Chondrocyte (in vitro differentiated cells): Measurements from ENCODE around the gene SFXN4. TPM values are rescaled to one million over a fixed set of nuclear protein-coding genes. Genes with fewer than 3 reads are reported as not detected.

Experiments used
- DNase-seq: peaks from one replicate; pipeline ENCODE4 v3.0.0; 2021; ENCODE audit warnings: mixed read lengths, low spot score
- H3K27ac Mint-ChIP-seq: one replicate; pipeline ENCODE4 v1.8.0; 2021; ENCODE audit warnings: mild to moderate bottlenecking, moderate library complexity, mixed read lengths; ENCODE audit not compliant: unreplicated experiment
- H3K27me3 Mint-ChIP-seq: 2 replicates; pipeline ENCODE4 v1.8.0; 2021; ENCODE audit warnings: low read depth, mixed read lengths
- H3K36me3 Mint-ChIP-seq: 2 replicates; pipeline ENCODE4 v1.8.0; 2021; ENCODE audit warnings: low read depth, mixed read lengths
- H3K4me1 Mint-ChIP-seq: 2 replicates; pipeline ENCODE4 v1.8.0; 2021; ENCODE audit warnings: low read depth, mild to moderate bottlenecking, mixed read lengths
- H3K4me3 Mint-ChIP-seq: one replicate; pipeline ENCODE4 v1.8.0; 2021; ENCODE audit warnings: mild to moderate bottlenecking, moderate library complexity, mixed read lengths; ENCODE audit not compliant: unreplicated experiment
- H3K9me3 Mint-ChIP-seq: 2 replicates; pipeline ENCODE4 v1.8.0; 2021; ENCODE audit warnings: low read depth, mixed read lengths
- total RNA-seq: library from RNA; stranded (reverse); gene quantifications from 3 replicates; pipeline ENCODE4 v1.2.1, GENCODE V29; 2021
- TF ChIP-seq, protein P1 (sequence below): fragments of 200-600 bp; sonication (generic); IDR thresholded peaks from 2 replicates; pipeline ENCODE4 v1.5.0; 2021; ENCODE audit warnings: antibody characterized with exemption, mild to moderate bottlenecking, moderate library complexity

Gene SFXN4
- total RNA-seq, 1 donor from 2014 or later, result 13.9 TPM

DNA sequence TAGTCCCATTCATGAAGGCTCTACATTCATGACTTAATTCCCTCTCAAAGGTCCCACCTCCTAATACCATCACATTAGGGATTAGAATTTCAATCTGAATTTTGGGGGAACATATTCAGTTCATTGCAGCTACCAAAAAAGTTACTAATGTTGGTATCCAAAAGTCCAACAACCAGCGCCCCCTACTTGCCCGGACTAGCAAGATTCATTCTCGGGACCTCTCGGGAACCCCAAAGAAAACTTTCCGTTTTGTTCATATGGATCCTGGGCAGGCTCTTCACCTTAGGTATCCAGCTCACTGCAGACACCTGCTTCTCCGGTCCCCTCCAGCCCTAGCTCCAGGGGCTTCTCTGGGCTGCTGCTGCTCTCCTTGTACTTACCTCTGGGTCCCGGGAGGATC, 32.9 kb upstream of the SFXN4 start:
- peaks cover 7% of the 10 kb centered on the region for H3K4me1 Mint-ChIP-seq
- H3K4me3 Mint-ChIP-seq, result no peak overlapping the region
- no peak for DNase-seq
- H3K27ac Mint-ChIP-seq, result no peak overlapping the region
- TF ChIP-seq, protein P1, sequence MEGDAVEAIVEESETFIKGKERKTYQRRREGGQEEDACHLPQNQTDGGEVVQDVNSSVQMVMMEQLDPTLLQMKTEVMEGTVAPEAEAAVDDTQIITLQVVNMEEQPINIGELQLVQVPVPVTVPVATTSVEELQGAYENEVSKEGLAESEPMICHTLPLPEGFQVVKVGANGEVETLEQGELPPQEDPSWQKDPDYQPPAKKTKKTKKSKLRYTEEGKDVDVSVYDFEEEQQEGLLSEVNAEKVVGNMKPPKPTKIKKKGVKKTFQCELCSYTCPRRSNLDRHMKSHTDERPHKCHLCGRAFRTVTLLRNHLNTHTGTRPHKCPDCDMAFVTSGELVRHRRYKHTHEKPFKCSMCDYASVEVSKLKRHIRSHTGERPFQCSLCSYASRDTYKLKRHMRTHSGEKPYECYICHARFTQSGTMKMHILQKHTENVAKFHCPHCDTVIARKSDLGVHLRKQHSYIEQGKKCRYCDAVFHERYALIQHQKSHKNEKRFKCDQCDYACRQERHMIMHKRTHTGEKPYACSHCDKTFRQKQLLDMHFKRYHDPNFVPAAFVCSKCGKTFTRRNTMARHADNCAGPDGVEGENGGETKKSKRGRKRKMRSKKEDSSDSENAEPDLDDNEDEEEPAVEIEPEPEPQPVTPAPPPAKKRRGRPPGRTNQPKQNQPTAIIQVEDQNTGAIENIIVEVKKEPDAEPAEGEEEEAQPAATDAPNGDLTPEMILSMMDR, result peak; percentile 62
- H3K9me3 Mint-ChIP-seq, result no peaks in the 10 kb centered on the region
- H3K36me3 Mint-ChIP-seq, result no peaks in the 10 kb centered on the region
- H3K27me3 Mint-ChIP-seq, result peaks cover 9% of the 10 kb centered on the region

DNA sequence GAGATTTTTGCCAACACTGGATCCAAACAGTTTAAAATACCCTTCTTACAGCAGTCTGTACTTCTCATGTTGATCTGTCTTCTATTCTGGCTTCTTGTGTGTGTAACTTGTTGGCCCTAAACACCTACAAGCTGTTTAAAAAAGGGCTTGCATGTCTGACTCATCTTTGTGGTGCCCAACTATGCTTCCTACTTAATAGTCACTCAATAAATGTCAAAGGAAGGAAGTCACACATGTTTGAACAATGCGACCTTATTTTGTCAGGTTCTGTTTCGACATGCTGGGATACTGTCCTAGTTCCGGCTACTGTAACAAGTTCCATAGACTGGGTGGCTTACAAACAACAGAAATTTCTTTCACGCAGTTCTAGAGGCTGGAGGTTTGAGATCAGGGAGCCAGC, 32.4 kb upstream of the SFXN4 start:
- DNase-seq, result no peak
- TF ChIP-seq, protein P1, result no peak
- H3K27me3 Mint-ChIP-seq, result peaks cover 9% of the 10 kb centered on the region
- H3K4me1 Mint-ChIP-seq, result peaks cover 5% of the 10 kb centered on the region
- no peak overlapping the region for H3K27ac Mint-ChIP-seq
- H3K9me3 Mint-ChIP-seq, result no peaks in the 10 kb centered on the region
- H3K4me3 Mint-ChIP-seq, result no peak overlapping the region
- no peaks in the 10 kb centered on the region for H3K36me3 Mint-ChIP-seq

DNA sequence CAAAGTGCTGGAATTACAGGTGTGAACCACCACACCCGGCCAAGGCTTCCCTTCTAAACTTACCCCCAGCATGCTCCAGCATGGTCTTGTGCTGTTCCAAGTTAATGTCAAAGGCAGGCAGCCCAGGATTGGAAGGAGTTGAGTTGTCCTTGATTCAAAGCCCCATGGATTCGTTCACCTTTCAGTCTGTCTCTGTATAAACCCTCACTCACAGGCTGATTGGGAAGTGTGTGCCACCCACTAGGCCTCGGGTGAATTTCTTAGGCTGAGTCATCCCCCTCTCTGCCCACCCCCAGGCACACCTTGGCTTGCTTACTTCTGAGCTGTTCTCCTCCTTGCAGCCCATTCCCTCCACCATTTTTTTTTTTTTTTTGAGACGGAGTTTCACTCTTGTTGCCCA, 26.4 kb upstream of the SFXN4 start:
- Mint-ChIP-seq H3K9me3 (no peaks in the 10 kb centered on the region), H3K27me3 (no peaks in the 10 kb centered on the region), H3K4me1 (peaks cover 5% of the 10 kb centered on the region), H3K36me3 (no peaks in the 10 kb centered on the region), H3K27ac (no peak overlapping the region), H3K4me3 (no peak overlapping the region)
- TF ChIP-seq, protein P1, result no peak
- no peak for DNase-seq

DNA sequence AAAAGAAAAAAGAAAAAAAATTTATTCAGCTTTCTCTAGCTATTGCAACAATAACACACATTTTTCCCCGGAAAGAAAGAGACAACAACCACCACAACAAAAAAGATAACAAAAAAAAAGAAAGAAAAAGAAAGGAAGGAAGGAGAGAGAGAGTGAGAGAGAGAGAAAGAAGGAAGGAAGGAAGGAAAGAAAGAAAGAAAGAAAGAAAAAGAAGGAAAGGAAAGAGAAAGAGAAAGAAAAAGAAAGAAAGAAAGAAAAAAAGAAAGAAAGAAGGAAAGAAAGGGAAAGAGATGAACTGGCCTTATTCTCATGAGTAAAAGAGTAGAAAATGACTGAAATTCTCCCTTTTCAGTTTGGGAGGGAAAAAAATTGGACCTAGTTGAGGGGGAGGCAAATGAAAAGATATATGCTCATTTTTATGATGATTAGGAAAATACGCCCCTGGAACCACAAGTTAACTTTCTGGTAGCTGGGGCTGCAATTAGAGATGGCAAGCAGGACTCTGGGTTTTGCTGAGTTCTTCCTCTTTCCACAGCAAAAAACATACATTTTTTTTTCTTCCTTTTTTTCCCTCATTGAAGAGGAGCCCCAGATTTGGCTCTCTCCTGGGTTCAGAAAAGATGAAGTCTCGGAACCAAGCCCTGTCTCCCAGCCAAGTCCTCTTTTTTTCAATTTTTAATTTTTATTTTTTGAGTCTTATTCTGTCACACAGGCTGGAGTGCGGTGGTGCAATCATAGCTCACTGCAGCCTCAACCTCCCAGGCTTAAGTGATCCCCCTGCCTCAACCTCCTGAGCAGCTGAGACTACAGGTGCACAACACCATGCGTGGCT, 25.7 kb upstream of the SFXN4 start:
- Mint-ChIP-seq H3K27me3 (no peaks in the 10 kb centered on the region), H3K9me3 (no peaks in the 10 kb centered on the region), H3K4me1 (peaks cover 5% of the 10 kb centered on the region), H3K4me3 (no peak overlapping the region), H3K36me3 (no peaks in the 10 kb centered on the region), H3K27ac (no peak overlapping the region)
- no peak for DNase-seq
- TF ChIP-seq, protein P1, result no peak

DNA sequence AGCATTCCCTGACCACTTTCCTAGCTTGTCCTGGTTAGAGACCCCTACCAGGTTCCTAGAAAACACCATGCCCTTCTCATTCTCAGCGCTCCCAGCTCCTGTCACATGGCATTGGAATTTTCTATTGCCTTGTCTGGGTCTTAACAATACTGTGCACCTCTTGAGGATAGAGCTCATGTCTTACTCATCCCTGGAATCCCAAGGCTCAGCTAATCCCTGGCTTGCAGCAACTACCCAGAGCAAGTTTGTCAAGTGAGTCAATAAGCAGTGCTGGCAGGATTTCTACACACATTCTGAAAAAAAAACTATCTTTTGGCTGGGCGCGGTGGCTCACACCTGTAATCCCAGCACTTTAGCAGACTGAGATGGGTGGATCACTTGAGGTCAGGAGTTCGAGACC, 24.8 kb upstream of the SFXN4 start:
- TF ChIP-seq, protein P1, result no peak
- Mint-ChIP-seq H3K4me1 (peaks cover 5% of the 10 kb centered on the region), H3K27me3 (no peaks in the 10 kb centered on the region), H3K27ac (no peak overlapping the region), H3K4me3 (no peak overlapping the region), H3K36me3 (no peaks in the 10 kb centered on the region), H3K9me3 (no peaks in the 10 kb centered on the region)
- no peak for DNase-seq
